ENCODE data around the gene PEMT.

GRCh38 chr17:17591355-17592298 is at the start of gene PEMT:
- TF ChIP-seq, protein P1, sequence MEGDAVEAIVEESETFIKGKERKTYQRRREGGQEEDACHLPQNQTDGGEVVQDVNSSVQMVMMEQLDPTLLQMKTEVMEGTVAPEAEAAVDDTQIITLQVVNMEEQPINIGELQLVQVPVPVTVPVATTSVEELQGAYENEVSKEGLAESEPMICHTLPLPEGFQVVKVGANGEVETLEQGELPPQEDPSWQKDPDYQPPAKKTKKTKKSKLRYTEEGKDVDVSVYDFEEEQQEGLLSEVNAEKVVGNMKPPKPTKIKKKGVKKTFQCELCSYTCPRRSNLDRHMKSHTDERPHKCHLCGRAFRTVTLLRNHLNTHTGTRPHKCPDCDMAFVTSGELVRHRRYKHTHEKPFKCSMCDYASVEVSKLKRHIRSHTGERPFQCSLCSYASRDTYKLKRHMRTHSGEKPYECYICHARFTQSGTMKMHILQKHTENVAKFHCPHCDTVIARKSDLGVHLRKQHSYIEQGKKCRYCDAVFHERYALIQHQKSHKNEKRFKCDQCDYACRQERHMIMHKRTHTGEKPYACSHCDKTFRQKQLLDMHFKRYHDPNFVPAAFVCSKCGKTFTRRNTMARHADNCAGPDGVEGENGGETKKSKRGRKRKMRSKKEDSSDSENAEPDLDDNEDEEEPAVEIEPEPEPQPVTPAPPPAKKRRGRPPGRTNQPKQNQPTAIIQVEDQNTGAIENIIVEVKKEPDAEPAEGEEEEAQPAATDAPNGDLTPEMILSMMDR (IDR thresholded peaks at IDR 0.05; ENCODE audit: insufficient read depth, low read length, poor library complexity, severe bottlenecking): no peak
- no peak for TF ChIP-seq EZH2phosphoT487 (conservative IDR thresholded peaks at IDR 0.05; ENCODE audit: low read length)

Data from SU-DHL-6 (cell line).